Suppressor macrophage treated with lipopolysaccharide for 1 hour (primary cell): ENCODE measurements around the gene HS6ST3.
A peak's percentile ranks its signal among the peaks of the same experiment; 100 is the strongest.

Experiments
- DNase-seq, 3 donors: peaks; one replicate each; pipeline ENCODE4 v3.0.0-alpha.2; 2020 to 2022

HS6ST3 gene

DNA sequence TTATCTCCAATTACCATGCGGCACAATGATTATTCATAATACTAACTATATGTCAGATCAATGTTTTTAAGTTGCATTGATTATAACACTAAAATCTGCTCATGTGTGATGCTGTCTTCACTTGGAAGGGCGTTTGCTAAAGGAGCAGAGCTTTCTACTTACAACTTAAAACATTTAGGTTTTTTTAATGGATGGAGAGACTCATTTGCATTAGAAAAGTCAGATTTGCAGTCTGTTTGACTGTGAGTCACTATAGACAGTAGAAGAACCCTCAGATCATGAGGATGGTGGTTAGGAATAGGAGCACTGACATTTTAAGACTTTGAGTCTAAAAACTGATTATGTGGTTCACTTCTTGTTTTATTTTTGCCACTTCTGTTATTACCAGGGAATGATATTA, 364.6 kb downstream of the HS6ST3 start:
- DNase-seq: no peak

DNA sequence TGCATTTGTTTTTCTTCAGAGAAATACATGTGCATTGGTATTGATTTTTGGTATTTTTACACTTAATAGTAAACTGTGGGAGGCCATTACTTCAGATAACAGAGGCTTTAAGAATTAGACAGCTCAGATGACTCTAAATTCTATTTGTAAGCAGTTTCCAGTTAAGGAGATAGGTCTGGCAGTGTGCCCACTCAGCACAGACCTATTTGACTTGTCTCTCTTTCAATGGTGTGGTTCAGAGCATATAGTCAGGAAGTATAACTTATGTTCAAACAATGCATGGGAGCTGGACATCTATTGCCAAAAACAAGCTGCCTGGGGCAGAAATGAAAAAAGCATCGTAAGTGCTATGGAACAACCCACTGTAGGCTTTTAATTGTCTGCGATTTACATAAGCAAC, 370.7 kb downstream of the HS6ST3 start:
- no peak for DNase-seq

DNA sequence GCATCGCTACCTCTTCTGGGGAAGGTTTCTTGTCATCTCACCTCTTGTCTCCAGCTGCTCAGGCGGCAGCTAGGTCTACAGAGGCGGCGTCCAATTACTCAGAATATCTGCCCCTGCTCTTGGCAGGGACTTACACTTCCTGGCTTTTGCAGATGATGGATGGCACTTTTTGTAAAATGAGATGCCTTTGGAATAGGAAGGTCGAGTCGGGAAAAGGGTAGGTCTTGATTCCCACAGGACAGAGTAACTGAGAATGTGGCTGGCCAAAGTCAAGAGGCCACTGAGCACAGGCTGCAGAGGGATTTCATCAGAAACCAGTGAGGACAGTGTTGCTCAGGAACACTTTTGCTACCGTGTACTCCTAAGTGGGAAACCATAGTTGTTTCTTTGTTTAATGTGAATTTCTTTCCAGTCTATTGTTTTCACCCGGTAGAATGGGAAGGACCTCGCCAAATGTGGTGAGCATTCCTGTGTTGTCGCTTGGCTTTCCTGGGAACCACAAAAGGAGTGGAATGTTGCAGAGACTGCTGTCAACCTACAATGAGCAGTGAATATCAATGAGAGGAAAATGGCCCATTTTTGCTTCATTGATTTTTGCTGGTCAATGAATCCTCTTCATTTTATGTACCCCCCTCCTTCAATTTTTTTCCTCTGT, 383.7 kb downstream of the HS6ST3 start:
- no peak for DNase-seq

DNA sequence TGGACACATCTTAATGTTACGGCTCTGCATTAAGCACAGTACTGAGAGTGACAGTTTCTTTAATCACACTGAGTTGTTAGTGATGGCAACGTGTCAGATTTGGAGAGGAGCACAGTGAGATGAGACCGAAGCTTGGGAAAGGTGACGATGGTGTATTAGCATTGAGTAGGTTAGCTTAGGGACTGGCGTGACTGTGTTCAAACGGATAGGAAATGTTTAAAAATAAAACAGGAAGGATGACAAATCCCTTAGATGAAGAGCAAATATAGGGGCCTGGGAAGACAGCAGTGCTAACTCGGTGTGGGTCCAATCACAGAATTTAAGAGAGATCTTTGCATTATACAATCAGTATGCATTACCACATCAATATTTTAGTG, 384.3 kb downstream of the HS6ST3 start:
- no peak for DNase-seq

DNA sequence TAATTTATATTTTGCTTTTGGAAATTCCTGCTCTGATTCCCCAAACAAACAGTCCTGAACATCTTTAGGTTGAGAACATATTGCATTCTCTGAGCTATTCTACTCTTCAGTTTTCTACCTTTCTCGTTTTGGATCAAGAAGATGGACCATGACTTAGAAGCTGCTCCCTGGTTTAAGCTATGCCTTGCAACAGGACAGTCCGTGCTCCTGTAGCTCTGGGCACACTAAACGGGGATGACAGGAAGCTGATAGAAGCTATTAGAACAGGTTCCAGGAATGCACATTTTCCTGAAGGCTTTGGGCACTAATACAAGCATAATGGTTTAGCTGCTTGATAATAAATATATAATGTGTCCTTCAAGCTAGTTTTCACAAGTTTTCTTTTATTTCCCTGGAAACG, 385.2 kb downstream of the HS6ST3 start:
- DNase-seq: no peak

DNA sequence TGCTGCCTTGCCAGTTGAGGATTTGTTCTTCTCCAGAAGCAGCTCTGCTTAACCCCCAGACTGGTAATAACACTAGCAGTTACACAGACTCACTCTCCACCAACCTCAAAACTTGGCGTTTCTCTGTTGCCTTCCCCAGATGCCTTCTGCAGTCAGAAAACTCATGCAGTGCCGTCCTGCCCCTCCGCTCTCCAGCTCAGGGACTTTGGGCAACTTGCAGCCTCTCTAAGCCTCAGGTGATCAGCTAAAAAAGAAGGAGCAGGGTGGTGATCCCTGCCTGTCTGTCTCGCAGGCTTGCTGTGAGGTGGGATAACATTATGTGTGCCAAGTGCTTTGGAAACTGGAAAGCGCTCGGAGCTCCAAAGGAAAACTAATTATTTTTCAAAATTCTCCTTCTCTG, 391.6 kb downstream of the HS6ST3 start:
- DNase-seq: no peak

DNA sequence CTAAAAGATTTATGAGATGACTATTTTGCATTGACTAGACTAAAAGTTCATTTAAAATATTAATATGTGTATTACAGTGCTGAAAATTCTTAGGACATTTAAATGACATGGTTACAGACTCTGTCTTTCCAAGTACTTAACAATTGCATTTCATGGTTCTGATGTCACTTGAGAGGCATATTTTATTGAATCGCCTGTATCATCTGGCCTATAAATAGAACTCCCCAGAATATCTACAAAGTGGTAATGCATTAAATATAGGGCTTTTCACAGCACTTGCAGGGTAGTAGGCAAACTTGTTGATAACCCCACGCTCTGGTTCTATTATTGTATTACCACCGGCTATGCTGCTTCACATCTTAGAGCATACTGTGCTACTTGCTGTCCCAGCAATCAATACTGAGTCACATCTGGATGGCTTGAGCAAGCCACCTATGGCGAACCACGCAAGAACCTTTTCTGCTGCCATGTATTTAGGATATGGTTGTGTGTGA, 400.6 kb downstream of the HS6ST3 start:
- DNase-seq: no peak

DNA sequence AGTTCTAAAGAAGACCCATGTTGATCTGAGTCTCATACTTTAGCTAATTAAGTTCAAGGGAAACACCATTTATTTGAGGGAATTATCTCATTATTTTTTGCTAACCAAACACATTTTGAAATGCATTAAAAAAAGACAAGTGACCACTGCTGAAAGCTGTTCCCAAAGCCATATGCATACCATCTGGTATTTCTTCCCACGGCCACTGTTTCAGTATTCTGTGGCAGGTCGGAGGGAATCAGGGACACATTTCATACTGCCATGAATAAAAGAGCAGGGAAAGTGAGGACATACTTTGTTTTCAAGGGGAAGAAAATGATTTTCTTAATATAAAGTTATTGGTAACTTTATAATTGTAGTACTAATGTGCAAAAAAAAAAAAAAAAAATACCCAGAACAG, 401.2 kb downstream of the HS6ST3 start:
- DNase-seq: no peak

DNA sequence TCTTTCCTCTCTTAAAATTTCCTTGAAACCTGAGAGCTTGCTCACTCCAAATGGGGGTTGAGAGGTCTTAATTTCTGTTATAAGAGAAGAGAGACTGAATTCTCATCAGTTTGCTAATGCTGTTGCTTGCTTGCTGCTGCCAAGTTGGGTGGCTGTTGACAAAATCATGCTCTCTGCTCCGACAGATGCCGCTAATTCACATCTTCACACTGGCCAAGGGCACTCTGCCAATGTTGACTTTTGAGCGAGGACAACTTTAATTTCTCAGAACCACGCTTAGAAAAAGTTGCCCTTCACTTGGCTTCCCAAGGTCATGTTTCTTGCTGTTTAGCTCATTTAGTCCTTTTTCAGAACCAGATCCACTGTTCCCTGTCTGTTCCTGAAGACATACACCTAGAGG, 402.9 kb downstream of the HS6ST3 start:
- no peak for DNase-seq

DNA sequence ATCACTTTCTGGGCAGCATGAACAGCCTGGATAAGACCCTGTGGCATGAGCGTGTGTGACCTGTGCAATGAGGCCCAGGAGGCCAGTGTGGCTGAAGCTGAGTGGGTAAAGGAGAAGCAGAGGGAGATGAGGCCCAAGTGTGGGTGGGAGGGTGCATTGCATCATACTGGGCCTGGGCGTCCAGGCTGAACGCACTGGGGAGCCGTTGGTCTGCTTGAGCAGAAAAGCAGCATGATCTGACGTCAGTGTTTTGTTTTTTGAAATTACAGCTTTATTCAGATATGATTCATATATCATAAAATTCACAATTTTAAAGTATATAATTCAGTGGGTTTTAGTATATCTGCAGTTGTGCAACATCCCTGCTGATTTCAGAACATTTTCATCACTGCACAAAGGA, 409.7 kb downstream of the HS6ST3 start:
- DNase-seq: no peak

DNA sequence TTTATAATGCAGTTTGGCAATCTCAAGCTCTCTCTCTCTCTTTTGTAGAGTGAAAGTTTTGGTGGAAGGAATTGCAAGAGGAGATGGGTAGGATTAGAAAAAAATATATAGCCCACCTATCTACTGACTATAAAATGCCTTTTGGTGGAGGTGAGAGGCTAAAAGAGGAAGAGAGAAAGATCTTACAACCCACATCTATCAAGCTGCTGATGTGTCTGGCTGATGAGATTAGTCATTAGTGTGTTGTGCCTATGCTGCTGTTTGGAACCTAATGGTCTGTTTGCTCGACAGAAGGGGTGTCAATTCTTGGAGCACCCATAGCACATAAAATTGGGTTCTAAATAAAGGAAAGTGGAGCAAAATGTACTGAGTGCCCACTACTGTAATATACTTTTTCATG, 411.0 kb downstream of the HS6ST3 start:
- no peak for DNase-seq

DNA sequence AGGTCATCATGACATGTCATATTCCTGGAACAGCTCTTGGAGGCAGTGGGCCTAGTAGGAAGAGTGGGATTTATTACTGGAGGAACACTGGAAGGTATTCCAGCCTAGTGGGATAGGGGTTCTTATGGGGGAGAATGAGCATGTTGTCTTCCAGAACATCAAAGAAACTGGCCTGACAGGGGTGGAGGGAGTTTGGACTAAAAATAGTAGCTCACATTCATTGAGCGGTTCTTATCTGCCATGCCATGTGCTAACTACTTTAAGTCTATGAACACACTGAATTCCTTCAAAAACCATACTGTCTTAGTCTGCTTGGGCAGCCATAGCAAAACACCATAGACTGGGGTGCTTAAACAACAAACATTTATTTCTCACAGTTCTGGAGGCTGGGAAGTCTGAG, 413.6 kb downstream of the HS6ST3 start:
- no peak for DNase-seq

DNA sequence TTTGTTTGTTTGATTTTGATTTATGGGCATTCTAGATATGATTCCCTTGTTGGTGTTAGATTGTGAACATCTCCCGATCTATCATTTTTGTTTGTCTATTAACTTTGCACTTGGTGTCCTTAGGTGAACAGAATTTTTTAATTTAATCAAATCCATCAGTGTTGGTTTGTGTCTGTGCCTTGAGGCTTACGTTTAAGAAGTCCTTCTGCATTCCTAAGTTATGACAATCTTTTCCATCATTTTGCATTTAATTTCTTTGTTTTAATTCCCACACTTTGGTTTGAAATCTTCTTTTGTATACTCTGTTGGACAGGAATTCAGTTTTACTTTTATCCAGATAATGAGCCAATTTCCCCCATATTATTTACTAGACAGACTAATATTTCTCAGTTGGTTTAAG, 421.7 kb downstream of the HS6ST3 start:
- DNase-seq: no peak

DNA sequence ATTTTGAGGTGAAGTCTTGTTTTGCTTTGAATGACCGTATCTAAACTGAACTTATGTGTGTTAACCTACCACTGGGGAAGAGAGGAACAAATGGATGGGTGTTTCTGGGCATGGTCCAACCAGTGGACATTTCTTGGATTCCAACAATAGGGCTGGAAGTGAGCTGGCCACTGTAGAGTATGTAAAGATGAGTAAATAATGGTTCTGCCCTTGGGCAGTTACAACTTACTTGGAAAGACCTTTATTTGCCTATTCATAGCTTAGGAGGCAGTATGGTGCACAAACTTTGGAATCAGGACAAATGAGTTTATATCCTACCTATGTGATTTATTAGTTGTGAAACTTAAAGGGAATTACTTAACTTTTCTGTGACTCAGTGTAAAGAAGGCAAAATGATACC, 429.5 kb downstream of the HS6ST3 start:
- no peak for DNase-seq

DNA sequence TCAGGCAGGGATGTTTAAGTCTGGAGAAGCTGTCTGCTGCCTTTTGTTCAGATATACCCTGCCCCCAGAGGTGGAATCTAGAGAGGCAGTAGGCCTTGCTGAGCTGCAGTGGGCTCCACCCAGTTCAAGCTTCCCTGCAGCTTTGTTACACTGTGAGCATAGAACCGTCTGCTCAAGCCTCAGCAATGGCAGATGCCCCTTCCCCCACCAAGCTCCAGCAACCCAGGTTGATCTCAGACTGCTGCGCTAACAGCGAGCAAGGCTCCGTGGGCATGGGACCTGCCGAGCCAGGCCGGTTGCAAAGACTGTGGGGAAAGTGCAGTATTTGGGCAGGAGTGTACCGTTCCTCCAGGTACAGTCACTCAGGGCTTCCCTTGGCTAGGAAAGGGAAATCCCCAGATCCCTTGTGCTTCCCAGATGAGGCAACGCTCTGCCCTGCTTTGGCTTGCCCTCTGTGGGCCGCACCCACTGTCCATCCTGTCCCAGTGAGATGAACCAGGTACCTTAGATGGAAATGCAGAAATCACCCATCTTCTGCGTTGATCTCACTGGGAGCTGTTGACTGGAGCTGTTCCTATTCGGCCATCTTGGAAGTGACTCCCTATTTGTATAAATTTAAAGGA, 434.6 kb downstream of the HS6ST3 start:
- peak in 1 of 3 donors; percentile 12 for DNase-seq

DNA sequence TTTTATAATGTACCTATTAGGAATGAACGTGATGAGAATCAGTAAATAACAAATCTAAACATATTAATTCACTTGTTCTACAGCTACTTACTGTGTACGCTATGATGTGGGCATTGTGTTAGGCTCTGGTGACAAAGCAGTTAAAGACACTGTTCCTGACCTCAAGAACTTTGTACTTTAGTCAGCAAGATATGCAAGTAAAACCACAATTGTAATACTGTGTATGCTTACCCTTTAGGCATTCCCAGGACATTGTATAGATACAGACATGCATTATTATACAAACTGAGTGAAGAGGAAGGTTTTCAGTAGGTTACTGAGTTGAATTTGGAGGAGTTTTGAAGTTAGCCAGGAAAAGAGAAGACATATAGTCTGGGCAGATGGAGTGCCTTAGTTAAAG, 435.8 kb downstream of the HS6ST3 start:
- DNase-seq: peak in 1 of 3 donors; percentile 14

DNA sequence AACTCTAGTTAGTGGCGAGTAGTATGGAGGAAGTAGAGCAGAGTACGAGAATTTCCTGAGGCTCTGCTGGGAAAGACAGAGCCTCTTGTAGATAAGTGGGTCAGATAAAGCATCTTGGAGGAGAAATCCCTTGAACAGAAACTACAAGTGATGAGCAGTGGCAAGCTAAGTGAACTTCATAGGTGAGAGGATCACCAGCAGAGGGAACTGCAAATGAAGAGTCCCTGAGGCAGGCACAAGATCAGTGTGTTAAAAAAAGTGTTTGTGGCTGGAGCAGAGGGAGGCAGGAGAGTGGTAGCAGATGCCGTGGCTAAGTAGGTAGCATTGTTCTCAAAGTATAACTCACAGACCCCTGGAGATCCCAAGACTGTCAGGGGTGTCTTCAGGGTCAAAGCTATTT, 437.6 kb downstream of the HS6ST3 start:
- DNase-seq: no peak

DNA sequence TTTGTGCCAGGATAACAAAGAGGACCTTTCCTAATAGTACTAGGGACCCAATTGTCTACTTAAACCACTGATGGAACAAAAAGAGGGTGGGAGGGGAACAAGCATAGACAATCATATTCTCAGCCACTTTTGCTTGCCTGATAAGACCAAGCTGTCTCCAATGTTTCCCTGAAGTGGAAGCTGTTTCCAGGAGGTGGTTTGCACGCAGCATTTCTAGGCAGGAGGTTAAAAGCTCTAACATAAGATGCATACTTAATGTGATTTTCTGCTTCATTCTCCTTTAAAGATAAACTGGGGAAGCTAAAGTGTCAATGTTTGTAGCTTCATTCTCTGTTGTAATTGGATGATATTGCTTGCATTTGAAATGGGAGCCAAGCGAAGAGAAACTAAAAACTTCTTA, 442.9 kb downstream of the HS6ST3 start:
- DNase-seq: no peak

DNA sequence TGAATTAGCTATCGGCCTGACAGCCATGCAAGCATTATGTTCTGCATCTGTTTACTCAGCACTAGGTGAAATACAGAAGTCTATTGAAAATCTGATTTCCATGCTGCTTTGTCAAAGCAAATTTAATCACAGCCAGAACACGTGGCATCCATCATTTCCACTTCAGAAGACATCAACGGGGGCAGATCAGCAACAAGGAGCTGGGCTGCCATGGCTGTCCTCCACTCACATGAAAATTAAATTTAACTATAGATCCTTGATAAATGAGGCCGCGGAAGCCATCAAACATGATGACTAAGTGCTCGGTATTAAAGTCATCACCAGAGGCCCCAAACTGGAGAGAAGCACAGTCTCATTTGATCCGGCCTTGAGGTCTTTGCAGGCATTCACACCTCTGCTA, 443.5 kb downstream of the HS6ST3 start:
- no peak for DNase-seq

DNA sequence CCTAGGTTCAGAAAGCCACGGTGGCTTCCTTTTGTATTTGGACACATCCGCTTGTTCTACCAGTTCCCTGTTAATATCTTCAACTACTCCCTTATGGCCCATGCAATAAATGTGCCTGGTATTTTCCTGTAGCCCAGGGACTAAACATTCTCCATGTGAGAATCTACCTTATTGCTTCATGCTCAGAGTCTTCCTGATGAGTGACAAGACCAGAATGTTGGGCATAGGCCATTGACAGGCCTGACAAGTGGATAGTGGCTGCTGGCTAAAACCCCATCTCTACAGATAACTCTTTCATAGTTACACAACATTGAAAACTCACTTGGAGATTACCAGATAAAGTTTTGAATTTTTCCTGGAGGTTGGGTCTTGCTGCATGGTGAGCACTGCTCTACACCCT, 449.9 kb downstream of the HS6ST3 start:
- no peak for DNase-seq

DNA sequence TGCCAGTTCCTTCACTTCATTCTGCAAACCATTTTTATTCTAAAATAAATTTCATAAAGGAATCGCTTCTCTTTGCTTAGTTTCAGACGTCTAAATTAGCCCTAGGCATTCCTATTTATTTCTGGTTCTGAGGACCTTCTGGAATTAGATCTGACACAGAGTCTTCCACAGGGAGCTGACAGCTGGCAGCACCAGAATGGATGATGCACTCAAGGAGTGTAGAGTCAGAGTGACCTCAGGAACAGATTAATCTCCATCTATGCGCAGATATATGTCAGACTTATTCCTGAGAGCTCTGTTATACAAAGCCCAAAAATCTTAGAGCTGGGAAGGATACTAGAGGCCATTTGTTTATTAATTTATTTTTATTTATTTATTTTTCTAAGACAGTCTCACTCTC, 450.8 kb downstream of the HS6ST3 start:
- DNase-seq: peak in 1 of 3 donors; percentile 5

DNA sequence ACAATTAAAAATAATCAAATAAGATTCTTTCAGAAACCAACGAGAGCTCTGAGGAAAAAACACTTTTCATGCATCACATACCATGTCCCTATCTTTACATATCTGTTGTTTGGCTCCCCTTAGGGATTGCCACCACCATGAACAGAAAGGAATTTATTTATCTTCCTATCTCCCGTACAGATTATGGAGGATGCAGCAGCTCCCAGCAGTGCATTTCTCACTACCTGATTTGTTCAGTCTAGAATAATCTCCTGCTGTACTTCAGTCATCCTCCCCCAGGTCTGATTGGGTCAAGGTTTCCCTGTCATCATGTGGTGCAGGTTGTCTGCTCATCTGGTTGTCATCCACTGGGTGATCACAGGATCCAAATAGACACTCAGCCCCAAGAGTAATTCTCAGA, 453.1 kb downstream of the HS6ST3 start:
- DNase-seq: peak in 1 of 3 donors; percentile 1

DNA sequence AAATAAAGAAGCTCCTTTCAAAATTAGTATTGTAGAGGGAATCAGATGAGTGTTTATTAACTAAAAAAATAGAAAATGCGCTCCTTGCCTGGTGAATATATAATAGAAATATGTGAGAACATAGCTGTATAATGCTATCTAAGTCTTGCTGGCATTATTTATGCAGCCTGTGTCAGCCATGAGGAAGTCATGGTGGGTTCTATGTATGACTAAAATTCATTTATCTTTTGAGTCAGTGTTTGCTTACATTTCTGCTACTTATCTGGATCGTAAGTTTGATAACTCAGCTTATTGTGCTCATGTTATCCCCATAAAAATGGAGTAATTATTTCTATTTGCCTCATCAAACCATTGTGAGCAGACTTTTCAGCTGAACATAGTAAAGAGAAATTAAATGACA, 455.1 kb downstream of the HS6ST3 start:
- no peak for DNase-seq

DNA sequence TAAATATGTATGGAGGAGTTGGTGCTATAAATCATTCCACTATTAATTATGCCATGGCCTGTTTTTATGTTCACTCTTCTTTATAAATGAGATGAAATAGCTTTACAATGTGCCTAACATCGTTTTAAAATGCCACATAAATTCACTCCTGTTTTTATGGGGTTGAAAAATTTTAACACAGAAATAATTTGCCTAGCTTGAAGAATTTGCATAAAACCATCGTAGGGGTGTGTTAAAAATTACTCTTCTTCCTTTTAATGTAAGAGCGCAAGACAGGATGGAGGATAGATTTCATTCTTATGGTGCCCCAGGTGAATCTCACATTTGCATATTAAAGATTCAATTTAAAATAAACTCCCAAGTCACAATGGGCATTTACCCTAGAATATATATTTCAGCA, 456.6 kb downstream of the HS6ST3 start:
- DNase-seq: peak in 1 of 3 donors; percentile 0

DNA sequence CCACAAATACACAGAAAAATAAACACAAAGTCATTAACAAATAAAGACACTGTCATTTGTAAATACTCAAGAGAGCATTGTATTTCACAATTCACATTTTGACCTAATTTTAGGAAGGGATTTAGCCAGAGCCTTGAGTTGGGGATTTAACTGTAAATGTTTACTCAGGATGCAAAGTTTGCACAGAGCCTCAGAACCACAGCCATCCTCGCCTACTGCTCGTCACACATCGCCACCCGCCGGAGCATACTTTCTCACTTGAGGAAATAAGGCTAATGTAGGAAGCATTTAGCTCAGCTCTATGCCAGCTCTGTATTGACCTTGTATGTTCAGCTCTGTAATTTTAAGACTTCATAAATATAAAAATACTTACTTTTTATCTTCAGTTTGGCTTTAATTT, 461.6 kb downstream of the HS6ST3 start:
- DNase-seq: no peak
